Measurements from ENCODE around the gene CD300LG.

CD300LG gene

GRCh38 chr17:43801844-43802243 is 45.1 kb upstream of the CD300LG start:
- no peak overlapping the region for H2BK5ac ChIP-seq (ENCODE audit: low read depth, low read length, poor library complexity, severe bottlenecking)
- H3K36me3 ChIP-seq (ENCODE audit: control insufficient read depth in 1 of 2, insufficient read depth in 2 of 2, low read depth in 1 of 2, low read length in 2 of 2) = peaks cover 9 to 64% of the 10 kb centered on the region in 2 experiments
- no peak overlapping the region for H4K91ac ChIP-seq (ENCODE audit: low read length)
- WGBS = no CpG with 5 or more reads among the region's 3 CpGs
- H2BK12ac ChIP-seq (ENCODE audit: low read length in 2 of 2) = no peak overlapping the region
- no peaks in the 10 kb centered on the region for H3K27me3 ChIP-seq (ENCODE audit: control insufficient read depth in 1 of 2, insufficient read depth in 1 of 2, low read length in 2 of 2)
- H2AK5ac ChIP-seq (ENCODE audit: low read length, severe bottlenecking) = no peak overlapping the region
- no peak overlapping the region for H4K8ac ChIP-seq (ENCODE audit: low read length)
- no peak overlapping the region for H3K9ac ChIP-seq (ENCODE audit: low read length)
- no peak for DNase-seq
- no peak overlapping the region for H2AFZ ChIP-seq (ENCODE audit: low read depth, low read length)
- H3K27ac ChIP-seq (ENCODE audit: low read length, poor library complexity, severe bottlenecking) = no peak overlapping the region
- H3K4ac ChIP-seq (ENCODE audit: low read depth in 1 of 2, low read length in 2 of 2) = no peak overlapping the region
- H2BK120ac ChIP-seq (ENCODE audit: low read depth, low read length) = no peak overlapping the region
- no peaks in the 10 kb centered on the region for H3K9me3 ChIP-seq (ENCODE audit: control insufficient read depth, low read length)
- no peak overlapping the region for H3K18ac ChIP-seq (ENCODE audit: low read depth in 1 of 2, low read length in 2 of 2)
- no peaks in the 10 kb centered on the region for H3K4me1 ChIP-seq (ENCODE audit: control insufficient read depth, insufficient read depth, low read depth, low read length)
- no peak overlapping the region for H3K4me3 ChIP-seq (ENCODE audit: insufficient read depth in 1 of 2, low read depth in 1 of 2, low read length in 2 of 2)
- no peaks in the 10 kb centered on the region for H3K79me1 ChIP-seq (replicated peaks; ENCODE audit: low read length, poor library complexity, severe bottlenecking)
- no peak overlapping the region for H3K4me2 ChIP-seq (ENCODE audit: low read length, poor library complexity, severe bottlenecking)
- no peak overlapping the region for H3K14ac ChIP-seq (ENCODE audit: low read length in 2 of 2)
- H3K23ac ChIP-seq (ENCODE audit: low read length in 2 of 2) = no peak overlapping the region
- no peak overlapping the region for H2BK15ac ChIP-seq (ENCODE audit: low read depth, poor library complexity, severe bottlenecking)

DNA sequence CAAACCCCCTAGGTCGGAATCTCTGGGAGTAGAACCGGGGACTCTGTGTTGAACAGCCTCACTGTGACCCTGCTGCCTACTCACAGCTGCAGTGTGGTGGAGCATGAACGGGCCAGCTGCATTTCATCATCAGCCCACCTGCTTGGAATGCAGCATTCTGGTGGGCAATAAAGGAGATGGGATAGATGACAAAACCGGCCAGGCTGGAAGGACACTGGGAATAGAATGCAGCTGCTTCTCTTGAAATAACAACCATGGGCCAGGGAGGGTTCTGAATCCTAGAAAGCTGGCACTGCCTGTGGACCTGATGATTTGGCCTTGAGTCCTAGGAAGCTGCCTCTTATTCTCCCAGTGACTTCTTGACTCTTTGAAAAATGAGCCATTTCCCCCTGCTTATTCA is 43.2 kb upstream of the CD300LG start:
- Histone ChIP-seq H3K27ac (ENCODE audit: low read length, poor library complexity, severe bottlenecking) (no peak overlapping the region), H3K27me3 (ENCODE audit: control insufficient read depth in 1 of 2, insufficient read depth in 1 of 2, low read length in 2 of 2) (no peaks in the 10 kb centered on the region)
- 62% methylated on average over 4 of the region's 4 CpGs for WGBS

GRCh38 chr17:43805117-43805516 is 41.9 kb upstream of the CD300LG start:
- no peak overlapping the region for H4K91ac ChIP-seq (ENCODE audit: low read length)

More for the DNA sequence above, 43.2 kb upstream of the CD300LG start:
- Histone ChIP-seq H2BK5ac (ENCODE audit: low read depth, low read length, poor library complexity, severe bottlenecking) (no peak overlapping the region), H3K23ac (ENCODE audit: low read length in 2 of 2) (no peak overlapping the region), H2BK12ac (ENCODE audit: low read length in 2 of 2) (no peak overlapping the region), H4K8ac (ENCODE audit: low read length) (no peak overlapping the region), H3K14ac (ENCODE audit: low read length in 2 of 2) (no peak overlapping the region), H2BK120ac (ENCODE audit: low read depth, low read length) (no peak overlapping the region), H4K91ac (ENCODE audit: low read length) (no peak overlapping the region), H2AK5ac (ENCODE audit: low read length, severe bottlenecking) (no peak overlapping the region), H3K4ac (ENCODE audit: low read depth in 1 of 2, low read length in 2 of 2) (no peak overlapping the region), H3K79me1 (replicated peaks; ENCODE audit: low read length, poor library complexity, severe bottlenecking) (no peaks in the 10 kb centered on the region), H2BK15ac (ENCODE audit: low read depth, poor library complexity, severe bottlenecking) (no peak overlapping the region), H3K4me1 (ENCODE audit: control insufficient read depth, insufficient read depth, low read depth, low read length) (no peaks in the 10 kb centered on the region), H3K18ac (ENCODE audit: low read depth in 1 of 2, low read length in 2 of 2) (no peak overlapping the region), H3K9ac (ENCODE audit: low read length) (no peak overlapping the region), H3K4me3 (ENCODE audit: insufficient read depth in 1 of 2, low read depth in 1 of 2, low read length in 2 of 2) (no peak overlapping the region), H3K9me3 (ENCODE audit: control insufficient read depth, low read length) (no peaks in the 10 kb centered on the region), H3K36me3 (ENCODE audit: control insufficient read depth in 1 of 2, insufficient read depth in 2 of 2, low read depth in 1 of 2, low read length in 2 of 2) (peaks cover 12 to 81% of the 10 kb centered on the region in 2 experiments), H2AFZ (ENCODE audit: low read depth, low read length) (no peak overlapping the region), H3K4me2 (ENCODE audit: low read length, poor library complexity, severe bottlenecking) (no peak overlapping the region)
- no peak for DNase-seq

GRCh38 chr17:43808076-43808475 is 38.9 kb upstream of the CD300LG start:
- no peaks in the 10 kb centered on the region for H3K27me3 ChIP-seq (ENCODE audit: control insufficient read depth in 1 of 2, insufficient read depth in 1 of 2, low read length in 2 of 2)
- H4K91ac ChIP-seq (ENCODE audit: low read length) = no peak overlapping the region
- no peak overlapping the region for H3K18ac ChIP-seq (ENCODE audit: low read depth in 1 of 2, low read length in 2 of 2)
- H3K23ac ChIP-seq (ENCODE audit: low read length in 2 of 2) = no peak overlapping the region
- no peak overlapping the region for H4K8ac ChIP-seq (ENCODE audit: low read length)
- no peak overlapping the region for H2BK12ac ChIP-seq (ENCODE audit: low read length in 2 of 2)
- 100% methylated on average over 2 of the region's 4 CpGs for WGBS
- H3K4me1 ChIP-seq (ENCODE audit: control insufficient read depth, insufficient read depth, low read depth, low read length) = peaks cover 2% of the 10 kb centered on the region
- no peak overlapping the region for H2BK5ac ChIP-seq (ENCODE audit: low read depth, low read length, poor library complexity, severe bottlenecking)
- no peaks in the 10 kb centered on the region for H3K9me3 ChIP-seq (ENCODE audit: control insufficient read depth, low read length)
- no peak overlapping the region for H3K4ac ChIP-seq (ENCODE audit: low read depth in 1 of 2, low read length in 2 of 2)
- H2BK120ac ChIP-seq (ENCODE audit: low read depth, low read length) = no peak overlapping the region
- H3K9ac ChIP-seq (ENCODE audit: low read length) = no peak overlapping the region
- no peak overlapping the region for H3K14ac ChIP-seq (ENCODE audit: low read length in 2 of 2)
- H2AK5ac ChIP-seq (ENCODE audit: low read length, severe bottlenecking) = no peak overlapping the region
- H3K4me3 ChIP-seq (ENCODE audit: insufficient read depth in 1 of 2, low read depth in 1 of 2, low read length in 2 of 2) = no peak overlapping the region
- H3K79me1 ChIP-seq (replicated peaks; ENCODE audit: low read length, poor library complexity, severe bottlenecking) = no peaks in the 10 kb centered on the region
- no peak overlapping the region for H3K4me2 ChIP-seq (ENCODE audit: low read length, poor library complexity, severe bottlenecking)
- DNase-seq = no peak
- no peak overlapping the region for H2AFZ ChIP-seq (ENCODE audit: low read depth, low read length)
- H3K27ac ChIP-seq (ENCODE audit: low read length, poor library complexity, severe bottlenecking) = no peak overlapping the region
- H2BK15ac ChIP-seq (ENCODE audit: low read depth, poor library complexity, severe bottlenecking) = no peak overlapping the region
- H3K36me3 ChIP-seq (ENCODE audit: control insufficient read depth in 1 of 2, insufficient read depth in 2 of 2, low read depth in 1 of 2, low read length in 2 of 2) = peaks cover 13 to 88% of the 10 kb centered on the region in 2 experiments

More at GRCh38 chr17:43805117-43805516, 41.9 kb upstream of the CD300LG start:
- Histone ChIP-seq H3K9me3 (ENCODE audit: control insufficient read depth, low read length) (no peaks in the 10 kb centered on the region), H3K27me3 (ENCODE audit: control insufficient read depth in 1 of 2, insufficient read depth in 1 of 2, low read length in 2 of 2) (no peaks in the 10 kb centered on the region), H3K9ac (ENCODE audit: low read length) (no peak overlapping the region), H3K4me2 (ENCODE audit: low read length, poor library complexity, severe bottlenecking) (no peak overlapping the region), H3K79me1 (replicated peaks; ENCODE audit: low read length, poor library complexity, severe bottlenecking) (no peaks in the 10 kb centered on the region), H3K36me3 (ENCODE audit: control insufficient read depth in 1 of 2, insufficient read depth in 2 of 2, low read depth in 1 of 2, low read length in 2 of 2) (peaks cover 12 to 89% of the 10 kb centered on the region in 2 experiments), H2AFZ (ENCODE audit: low read depth, low read length) (no peak overlapping the region), H2BK15ac (ENCODE audit: low read depth, poor library complexity, severe bottlenecking) (no peak overlapping the region), H3K4me3 (ENCODE audit: insufficient read depth in 1 of 2, low read depth in 1 of 2, low read length in 2 of 2) (no peak overlapping the region), H2BK120ac (ENCODE audit: low read depth, low read length) (no peak overlapping the region), H2AK5ac (ENCODE audit: low read length, severe bottlenecking) (no peak overlapping the region), H2BK5ac (ENCODE audit: low read depth, low read length, poor library complexity, severe bottlenecking) (no peak overlapping the region), H4K8ac (ENCODE audit: low read length) (no peak overlapping the region), H3K14ac (ENCODE audit: low read length in 2 of 2) (no peak overlapping the region), H3K18ac (ENCODE audit: low read depth in 1 of 2, low read length in 2 of 2) (no peak overlapping the region), H3K4ac (ENCODE audit: low read depth in 1 of 2, low read length in 2 of 2) (no peak overlapping the region), H3K23ac (ENCODE audit: low read length in 2 of 2) (no peak overlapping the region), H2BK12ac (ENCODE audit: low read length in 2 of 2) (no peak overlapping the region), H3K4me1 (ENCODE audit: control insufficient read depth, insufficient read depth, low read depth, low read length) (no peaks in the 10 kb centered on the region), H3K27ac (ENCODE audit: low read length, poor library complexity, severe bottlenecking) (no peak overlapping the region)
- no peak for DNase-seq

Data from mesenchymal stem cell (in vitro differentiated cells and primary cell).